H1 (cell line): Measurements from ENCODE around the gene SUPT20H. TPM values are rescaled to one million over a fixed set of nuclear protein-coding genes. Genes with fewer than 3 reads are reported as not detected.

Experiments used
- CTCF ChIA-PET: fragments of 300-600 bp; sonication (Branson Sonifier 250); formaldehyde crosslinking; loops from one replicate; lab custom pipeline; 2021; ENCODE audit not compliant: partially characterized antibody; lab: Charles Lee
- POLR2A ChIA-PET: fragments of 300-600 bp; sonication (Branson Sonifier 250); formaldehyde crosslinking; loops from one replicate; lab custom pipeline; 2021; ENCODE audit warnings: inconsistent platforms; ENCODE audit not compliant: partially characterized antibody; lab: Charles Lee
- DNase-seq, 2 experiments: peaks; one replicate each; pipeline versions ENCODE4 v3.0.0 to v3.0.0-alpha.2; 2010 to 2022; ENCODE audit warnings: low spot score in 2 of 2, low read depth in 1 of 2, mixed read lengths in 1 of 2
- FAIRE-seq: peaks from 2 replicates; lab custom pipeline; 2011; peaks lifted over from hg19 to GRCh38; lab: Jason Lieb, UNC
- H2AFZ ChIP-seq: 2 replicates; pipeline ENCODE4 v1.8.1; 2012; ENCODE audit warnings: low read length, inconsistent platforms
- H2AK5ac ChIP-seq: 2 replicates; pipeline ENCODE4 v1.6.1; 2013; ENCODE audit warnings: low read depth, low read length
- H2BK120ac ChIP-seq: replicated peaks from 2 replicates; pipeline ENCODE3; 2013; ENCODE audit warnings: low read depth, low read length, inconsistent platforms
- H2BK12ac ChIP-seq: 2 replicates; pipeline ENCODE4 v1.6.1; 2013; ENCODE audit warnings: low read depth, low read length
- H2BK15ac ChIP-seq: 2 replicates; pipeline ENCODE4 v1.6.1; 2013; ENCODE audit warnings: low read length
- H2BK20ac ChIP-seq: 2 replicates; pipeline ENCODE4 v1.6.1; 2013; ENCODE audit warnings: low read length
- H2BK5ac ChIP-seq: 2 replicates; pipeline ENCODE4 v1.6.1; 2013; ENCODE audit warnings: low read depth, low read length
- H3K14ac ChIP-seq: 2 replicates; pipeline ENCODE4 v1.6.1; 2013; ENCODE audit warnings: inconsistent platforms; ENCODE audit not compliant: insufficient read length
- H3K18ac ChIP-seq: 2 replicates; pipeline ENCODE4 v1.6.1; 2013; ENCODE audit warnings: low read length; ENCODE audit errors: extremely low read depth
- H3K23ac ChIP-seq: 2 replicates; pipeline ENCODE4 v1.6.1; 2013; ENCODE audit warnings: inconsistent platforms; ENCODE audit not compliant: insufficient read length
- H3K23me2 ChIP-seq: 2 replicates; pipeline ENCODE4 v1.6.1; 2013; ENCODE audit warnings: low read depth, low read length
- H3K27ac ChIP-seq: 2 replicates; pipeline ENCODE4 v1.6.1; 2011; ENCODE audit warnings: low read depth, low read length, inconsistent platforms
- H3K27me3 ChIP-seq, 4 experiments: replicated peaks in 1 of 4; 1 replicate in 1 of 4; 2 replicates in 3 of 4; pipeline versions ENCODE4 v1.6.1 to v1.8.1; 2011 to 2013; ENCODE audit warnings: low read length in 3 of 4, mild to moderate bottlenecking in 3 of 4, inconsistent platforms in 2 of 4, mixed read lengths in 2 of 4, moderate library complexity in 1 of 4; ENCODE audit not compliant: control insufficient read depth in 3 of 4, insufficient read depth in 3 of 4; ENCODE audit errors: extremely low read depth in 1 of 4
- H3K36me3 ChIP-seq, 4 experiments: 2 replicates each; pipeline versions ENCODE4 v1.6.1 to v1.8.1; 2011 to 2013; ENCODE audit warnings: mild to moderate bottlenecking in 4 of 4, low read length in 3 of 4, moderate library complexity in 2 of 4, control low read depth in 1 of 4, inconsistent platforms in 1 of 4; ENCODE audit not compliant: insufficient read depth in 4 of 4, control insufficient read depth in 2 of 4
- H3K4ac ChIP-seq: replicated peaks from 2 replicates; pipeline ENCODE3; 2013; ENCODE audit warnings: low read length, low read depth, mixed read lengths, inconsistent platforms; ENCODE audit not compliant: insufficient read length
- H3K4me1 ChIP-seq, 4 experiments: replicated peaks in 1 of 4; 1 replicate in 1 of 4; 2 replicates in 3 of 4; pipeline versions ENCODE4 v1.6.1 to v1.8.1; 2011 to 2013; ENCODE audit warnings: low read length in 3 of 4, inconsistent platforms in 2 of 4, mixed read lengths in 1 of 4; ENCODE audit not compliant: insufficient read depth in 4 of 4, control insufficient read depth in 3 of 4
- H3K4me2 ChIP-seq, 2 experiments: 2 replicates each; pipeline versions ENCODE4 v1.6.1 to v1.8.1; 2011 to 2013; ENCODE audit warnings: low read depth in 2 of 2, low read length in 2 of 2, control low read depth in 1 of 2, inconsistent platforms in 1 of 2, mild to moderate bottlenecking in 1 of 2; ENCODE audit not compliant: insufficient read depth in 1 of 2
- H3K4me3 ChIP-seq, 4 experiments: fragments of 200-600, 300-600 bp in 1 of 4; sonication (generic), shearing (Covaris generic), sonication (Bioruptor Twin) in 1 of 4; 2 replicates each; pipeline versions ENCODE4 v1.5.1 to v1.8.1; 2011 to 2016; ENCODE audit warnings: low read length in 4 of 4, low read depth in 3 of 4, control low read depth in 2 of 4, inconsistent platforms in 2 of 4, mild to moderate bottlenecking in 2 of 4, mixed read lengths in 1 of 4, moderate library complexity in 1 of 4; ENCODE audit not compliant: insufficient read depth in 2 of 4; ENCODE audit errors: extremely low read depth in 1 of 4
- H3K56ac ChIP-seq: replicated peaks from 2 replicates; pipeline ENCODE3; 2013; ENCODE audit warnings: low read depth, mild to moderate bottlenecking, mixed read lengths, low read length, inconsistent platforms; ENCODE audit not compliant: insufficient read length
- H3K79me1 ChIP-seq: 2 replicates; pipeline ENCODE4 v1.6.1; 2013; ENCODE audit warnings: low read depth, low read length, control low read depth
- H3K79me2 ChIP-seq, 2 experiments: 2 replicates each; pipeline versions ENCODE4 v1.6.1 to v1.8.1; 2012 to 2013; ENCODE audit warnings: low read length in 2 of 2, mild to moderate bottlenecking in 2 of 2, inconsistent platforms in 1 of 2; ENCODE audit not compliant: insufficient read depth in 2 of 2, control insufficient read depth in 1 of 2
- H3K9ac ChIP-seq, 4 experiments: replicated peaks in 1 of 4; 1 replicate in 1 of 4; 2 replicates in 3 of 4; pipeline versions ENCODE4 v1.6.1 to v1.8.1; 2011 to 2013; ENCODE audit warnings: low read depth in 3 of 4, low read length in 3 of 4, control low read depth in 2 of 4, mild to moderate bottlenecking in 2 of 4, moderate library complexity in 2 of 4, inconsistent platforms in 1 of 4; ENCODE audit errors: extremely low read depth in 1 of 4
- H3K9me3 ChIP-seq, 2 experiments: 2 replicates each; pipeline versions ENCODE4 v1.6.1 to v1.8.1; 2012 to 2013; ENCODE audit warnings: mild to moderate bottlenecking in 2 of 2, moderate library complexity in 2 of 2, control low read depth in 1 of 2, inconsistent platforms in 1 of 2, low read depth in 1 of 2, low read length in 1 of 2, mixed read lengths in 1 of 2; ENCODE audit not compliant: insufficient read depth in 2 of 2
- H4K20me1 ChIP-seq, 2 experiments: replicated peaks in 1 of 2; 2 replicates each; pipeline versions ENCODE3 to v1.8.1; 2011 to 2013; ENCODE audit warnings: inconsistent platforms in 2 of 2, low read length in 2 of 2, mild to moderate bottlenecking in 1 of 2; ENCODE audit not compliant: insufficient read depth in 2 of 2, control insufficient read depth in 1 of 2
- H4K5ac ChIP-seq: 2 replicates; pipeline ENCODE4 v1.6.1; 2013; ENCODE audit warnings: low read length, low read depth, mixed read lengths, inconsistent platforms; ENCODE audit not compliant: insufficient read length
- H4K8ac ChIP-seq: 2 replicates; pipeline ENCODE4 v1.8.0; 2013; ENCODE audit warnings: mild to moderate bottlenecking, moderate library complexity, low read length, inconsistent platforms; ENCODE audit not compliant: insufficient read depth; ENCODE audit errors: extremely low read depth
- H4K91ac ChIP-seq: replicated peaks from 2 replicates; pipeline ENCODE3; 2013; ENCODE audit warnings: low read length, mixed read lengths, inconsistent platforms; ENCODE audit not compliant: insufficient read length
- whole genome bisulfite sequencing, 2 experiments: shearing (Covaris generic) in 1 of 2; methylation state at CpG; one replicate each; pipeline versions ENCODE4 v1.1.6 to v1.1.7; 2013 to 2015; ENCODE audit warnings: low lambda C conversion rate in 2 of 2, mixed read lengths in 2 of 2, inconsistent platforms in 1 of 2, low coverage in 1 of 2, missing lambda C conversion rate in 1 of 2; ENCODE audit not compliant: insufficient replicate concordance in 2 of 2, insufficient coverage in 1 of 2, insufficient read length in 1 of 2; ENCODE audit errors: extremely low coverage in 1 of 2, missing lambda C conversion rate in 1 of 2; 5-methylcytosine and 5-hydroxymethylcytosine counted together
- polyA plus RNA-seq, 7 experiments: library from polyadenylated mRNA; depleted of rRNA in 3 of 7; stranded (reverse) in 5 of 7; unstranded in 2 of 7; fragments of >200 nt in 5 of 7; fragments of 200-250 nt in 2 of 7; gene quantifications; 1 replicate in 5 of 7; 2 replicates in 1 of 7; 4 replicates in 1 of 7; pipeline versions ENCODE4 v1.2.1 to v1.2.3, GENCODE V29; 2011 to 2013; ENCODE audit warnings: missing spikeins in 2 of 7, mixed read lengths in 2 of 7
- total RNA-seq: library from RNA; stranded (reverse); fragmentation: NEBNext Ultra II Directional; extraction: Animal tissue kit (Norgen Biotek cat#: 25700); gene quantifications from 2 replicates; pipeline ENCODE4 v1.2.1, GENCODE V29; 2021

Gene SUPT20H
- total and polyA plus RNA-seq, 2 of the 8 experiments (the other 6 are each of a cell fraction or from before 2014, with no cell fraction given): 69.2 to 75.1 TPM

GRCh38 chr13:37067874-37068273 is 8.4 kb upstream of the SUPT20H start:
- Histone ChIP-seq H3K14ac (no peak overlapping the region), H3K9me3 (no peaks in the 10 kb centered on the region), H3K27ac (no peak overlapping the region), H3K23me2 (peaks cover 1% of the 10 kb centered on the region; the same call in 1 of the 2 replicates), H4K91ac (no peak overlapping the region), H3K56ac (no peak overlapping the region), H2BK20ac (no peak overlapping the region), H2BK120ac (no peak overlapping the region), H3K36me3 (no peaks in the 10 kb centered on the region), H4K8ac (no peak overlapping the region), H3K4me2 (no peak overlapping the region), H3K79me1 (no peaks in the 10 kb centered on the region), H2BK15ac (no peak overlapping the region), H3K4me1 (peaks cover 0 to 7% (median 5%) of the 10 kb centered on the region in 4 experiments; a peak in 5 of 7 replicates), H2AK5ac (no peak overlapping the region), H2BK5ac (no peak overlapping the region), H3K4ac (no peak overlapping the region), H3K23ac (no peak overlapping the region), H3K18ac (no peak overlapping the region), H3K79me2 (no peaks in the 10 kb centered on the region), H4K20me1 (no peaks in the 10 kb centered on the region), H3K4me3 (no peak overlapping the region), H4K5ac (no peak overlapping the region), H3K27me3 (no peaks in the 10 kb centered on the region), H2AFZ (no peak overlapping the region), H2BK12ac (no peak overlapping the region), H3K9ac (no peak overlapping the region)
- POLR2A ChIA-PET: interaction anchor here (0.7 to 1.4 kb wide), 2 partner anchors 67 to 102 kb away, joined by 3 to 4 read pairs; partner anchors contain the start of gene EXOSC8
- WGBS, 2 experiments: 90% methylated on average over 2 of the region's 2 CpGs; no CpG with 5 or more reads in 1 of the 2 experiments
- DNase-seq: no peak
- FAIRE-seq: no peak
- CTCF ChIA-PET: interaction anchor here (0.6 to 1.1 kb wide), 3 partner anchors 360 to 535 kb away, joined by 3 to 4 read pairs (median 4); no protein-coding TSS in a partner anchor
